Frontal cortex (tissue), 4 donors: ENCODE measurements around the gene SARDH. TPM values are rescaled to one million over a fixed set of nuclear protein-coding genes. Genes with fewer than 3 reads are reported as not detected.

Experiments
- DNase-seq, 2 donors: peaks; one replicate each; pipeline ENCODE4 v3.0.0; 2012; ENCODE audit warnings: low spot score in 2 of 2
- FAIRE-seq: peaks from 2 replicates; lab custom pipeline; 2012; peaks lifted over from hg19 to GRCh38; lab: Jason Lieb, UNC
- total RNA-seq: library from RNA; depleted of rRNA; stranded (reverse); fragments of >200 nt; gene quantifications from one replicate; pipeline ENCODE4 v1.2.3, GENCODE V29; 2014
- donor health status: control.
- donor health status: control.
- donor health status: control.

The SARDH gene
- total RNA-seq, 1 donor from 2014 or later, result 1.6 TPM

DNA sequence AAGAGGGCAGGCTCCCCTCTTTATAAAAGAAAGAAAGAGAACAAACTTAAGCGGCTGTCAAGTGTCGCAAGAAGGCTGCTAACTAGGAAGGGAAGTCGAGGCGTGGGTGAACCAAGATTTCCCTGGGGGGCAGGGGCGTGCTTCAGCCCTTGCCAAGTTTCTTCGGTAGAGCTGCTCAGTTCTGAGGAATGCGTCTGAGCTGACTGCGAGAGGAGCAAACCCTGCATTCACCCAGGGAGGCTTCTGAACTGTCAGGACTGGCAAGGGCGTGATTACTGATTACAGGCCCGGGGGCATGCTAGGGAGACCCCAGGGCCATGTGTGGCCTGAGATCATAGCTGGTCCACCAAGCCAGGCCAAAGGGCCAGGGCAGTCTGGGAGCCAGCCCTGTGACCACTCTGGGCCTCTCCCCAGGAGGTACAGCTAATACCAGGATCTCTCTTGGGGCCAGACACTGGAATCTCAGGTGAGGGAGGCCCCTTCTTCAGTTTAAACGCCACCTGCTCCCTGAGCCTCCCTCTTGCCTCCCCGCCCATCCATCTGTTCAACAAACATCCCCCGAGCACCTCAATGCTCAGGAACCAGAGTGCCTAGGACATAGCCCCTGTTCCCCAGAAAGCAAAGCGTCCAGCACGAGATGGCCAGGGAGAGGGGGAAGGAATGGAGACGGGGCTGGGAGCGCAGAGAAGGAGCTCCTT lies 30.9 kb downstream of the SARDH start:
- DNase-seq (no peak), FAIRE-seq (no peak)

DNA sequence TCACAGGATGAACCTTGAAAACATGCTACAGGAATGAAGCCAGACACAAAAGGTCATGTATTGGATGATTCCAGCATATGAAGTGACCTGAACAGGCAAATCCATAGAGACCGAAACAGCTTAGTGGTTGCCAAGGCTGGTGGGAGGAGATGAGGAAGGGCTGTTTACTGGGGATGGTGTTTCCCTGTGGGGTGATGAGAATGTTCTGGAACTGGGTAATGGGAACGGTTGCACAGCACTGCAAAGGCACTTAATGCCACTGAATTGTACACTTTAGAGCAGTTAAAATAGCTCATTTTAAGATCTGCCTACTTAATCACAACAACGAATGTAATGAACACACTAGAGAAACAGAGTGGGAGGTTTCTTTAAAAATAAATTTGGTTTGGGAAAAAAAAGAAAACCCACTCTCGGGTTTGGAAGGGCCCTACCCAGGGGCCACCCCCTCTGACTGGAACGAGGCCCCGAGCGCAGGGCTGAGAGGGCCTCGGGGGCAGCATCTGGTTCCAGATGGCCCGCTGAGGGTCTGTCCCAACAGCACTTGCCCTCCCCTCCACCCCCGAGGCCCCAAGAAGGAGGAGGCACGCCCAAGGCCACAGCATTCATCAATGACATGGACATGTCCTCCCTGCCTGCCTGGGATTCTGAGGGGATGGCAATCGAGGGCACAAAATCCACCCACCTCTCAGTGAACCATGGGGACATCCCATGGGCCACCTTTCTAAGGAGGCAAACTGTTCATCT lies 31.7 kb downstream of the SARDH start:
- no peak for FAIRE-seq

DNA sequence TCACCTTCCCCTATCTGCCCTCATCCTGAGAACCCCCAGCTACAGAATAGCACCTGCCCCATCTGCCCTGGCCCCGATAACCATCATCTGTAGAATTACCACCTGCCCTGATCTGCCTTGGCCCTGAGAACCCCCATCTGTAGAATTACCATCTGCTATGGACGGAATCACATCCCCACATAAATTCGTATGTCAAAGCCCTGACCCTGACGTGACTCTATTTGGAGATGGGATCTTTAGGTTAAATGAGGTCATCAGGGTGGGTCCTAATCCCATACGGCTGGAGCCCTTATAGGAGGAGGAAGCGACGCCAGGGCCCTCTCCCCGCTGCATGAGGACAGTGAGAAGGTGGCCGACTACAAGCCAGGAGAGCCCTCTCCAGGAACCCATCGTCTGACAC lies 32.6 kb downstream of the SARDH start:
- DNase-seq, result no peak
- FAIRE-seq, result no peak

More for the DNA sequence above, 31.7 kb downstream of the SARDH start:
- no peak for DNase-seq

DNA sequence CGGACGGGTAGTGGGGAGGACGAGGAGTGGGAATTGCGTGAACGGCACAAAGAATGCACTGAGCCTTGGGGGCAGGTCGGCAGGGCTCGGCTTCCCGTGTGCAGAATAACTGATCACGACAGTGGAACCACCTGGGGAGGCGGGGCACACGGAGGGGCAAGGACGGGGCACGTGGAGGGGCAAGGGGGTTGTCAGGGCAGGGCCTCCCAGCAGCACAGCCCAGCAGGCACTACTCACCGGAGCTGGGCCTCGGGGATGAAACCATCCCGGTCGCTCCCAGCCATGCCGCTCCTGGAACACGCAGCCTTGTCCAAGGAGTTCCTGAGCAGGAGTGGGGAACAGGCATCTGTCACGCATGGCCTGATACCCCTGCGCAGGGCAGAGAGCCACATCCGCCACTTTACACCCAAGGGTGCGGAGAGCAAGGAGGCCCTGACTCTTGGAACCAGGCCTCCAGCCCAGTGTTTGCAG lies 33.4 kb downstream of the SARDH start:
- DNase-seq (no peak), FAIRE-seq (no peak)

DNA sequence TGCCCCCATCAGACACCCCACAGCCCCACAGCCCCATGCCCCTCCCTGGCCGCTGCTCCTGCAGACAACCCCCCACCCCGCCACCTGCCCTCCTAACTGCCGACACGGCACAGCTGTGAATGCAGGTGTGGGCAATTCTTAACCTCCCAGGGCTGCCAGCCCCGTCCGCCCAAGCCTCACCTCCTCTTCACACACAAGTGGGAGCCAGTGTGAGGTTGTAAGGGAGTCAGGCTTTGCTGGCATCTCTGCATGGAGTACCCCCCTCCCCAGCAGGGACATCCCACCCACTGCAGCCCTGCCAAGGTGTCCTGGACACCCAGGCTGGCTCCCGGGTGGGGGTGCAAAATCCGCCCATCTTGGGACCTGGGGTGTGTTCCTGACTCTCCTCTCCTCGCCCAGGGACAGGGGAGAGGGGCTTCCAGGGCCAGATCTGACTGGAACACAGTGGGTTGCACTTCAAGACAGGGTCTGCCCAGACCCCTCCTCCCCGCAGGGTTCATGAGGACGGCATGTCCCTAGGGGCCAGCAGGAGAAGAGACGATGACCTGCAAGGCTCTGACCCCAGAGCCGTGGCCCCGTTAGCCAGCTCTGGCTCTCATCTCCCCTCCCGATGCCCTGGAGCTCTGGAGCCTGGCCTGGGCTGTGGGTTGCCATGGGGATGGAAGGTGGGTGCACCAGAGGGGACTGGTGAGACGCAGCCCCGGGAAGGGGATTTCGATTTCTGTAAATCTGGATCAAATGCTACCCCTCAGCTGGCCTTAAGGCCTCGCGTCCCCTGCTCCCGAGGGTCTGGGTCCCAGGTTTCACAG lies 34.4 kb downstream of the SARDH start:
- FAIRE-seq (no peak), DNase-seq (no peak)

DNA sequence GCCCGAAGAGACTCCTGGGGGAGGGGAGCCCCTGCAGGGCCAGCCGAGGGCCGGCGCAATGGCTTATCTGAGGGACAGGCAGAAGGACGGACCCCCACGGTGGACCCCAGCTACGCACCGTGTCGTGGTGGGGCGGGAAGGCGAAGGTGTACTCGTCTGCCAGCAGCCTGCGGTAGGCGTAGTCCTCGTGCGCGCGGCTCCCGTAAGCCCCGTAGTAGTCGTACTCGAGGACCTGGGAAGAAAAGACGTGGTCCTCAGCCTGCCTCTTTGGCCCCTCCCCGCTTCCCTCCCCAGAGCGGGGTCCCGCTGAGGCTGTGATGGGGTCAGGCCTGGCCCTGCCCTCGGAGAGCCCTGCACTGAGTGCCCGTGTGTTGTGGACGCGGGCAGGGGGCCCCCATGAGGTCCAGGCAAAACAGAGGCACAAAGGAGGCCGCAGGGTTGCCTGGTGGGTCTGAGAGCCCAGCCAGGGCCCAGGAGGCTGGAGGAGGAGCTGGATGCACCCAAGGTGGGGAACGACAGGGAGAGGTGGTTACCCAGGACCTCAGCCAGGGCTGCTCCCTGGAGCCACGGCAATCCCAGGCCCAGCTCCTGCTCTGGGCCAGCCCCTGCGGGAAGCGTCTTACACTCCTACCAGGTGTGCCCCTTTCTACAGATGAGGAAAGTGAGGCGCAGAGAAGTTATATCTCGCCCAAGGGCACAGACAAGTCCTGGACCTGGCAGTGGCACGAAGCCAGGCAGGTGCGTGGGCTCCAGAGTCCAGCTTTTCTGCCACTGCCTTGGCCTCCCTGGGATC lies 35.2 kb downstream of the SARDH start:
- DNase-seq (no peak), FAIRE-seq (no peak)

DNA sequence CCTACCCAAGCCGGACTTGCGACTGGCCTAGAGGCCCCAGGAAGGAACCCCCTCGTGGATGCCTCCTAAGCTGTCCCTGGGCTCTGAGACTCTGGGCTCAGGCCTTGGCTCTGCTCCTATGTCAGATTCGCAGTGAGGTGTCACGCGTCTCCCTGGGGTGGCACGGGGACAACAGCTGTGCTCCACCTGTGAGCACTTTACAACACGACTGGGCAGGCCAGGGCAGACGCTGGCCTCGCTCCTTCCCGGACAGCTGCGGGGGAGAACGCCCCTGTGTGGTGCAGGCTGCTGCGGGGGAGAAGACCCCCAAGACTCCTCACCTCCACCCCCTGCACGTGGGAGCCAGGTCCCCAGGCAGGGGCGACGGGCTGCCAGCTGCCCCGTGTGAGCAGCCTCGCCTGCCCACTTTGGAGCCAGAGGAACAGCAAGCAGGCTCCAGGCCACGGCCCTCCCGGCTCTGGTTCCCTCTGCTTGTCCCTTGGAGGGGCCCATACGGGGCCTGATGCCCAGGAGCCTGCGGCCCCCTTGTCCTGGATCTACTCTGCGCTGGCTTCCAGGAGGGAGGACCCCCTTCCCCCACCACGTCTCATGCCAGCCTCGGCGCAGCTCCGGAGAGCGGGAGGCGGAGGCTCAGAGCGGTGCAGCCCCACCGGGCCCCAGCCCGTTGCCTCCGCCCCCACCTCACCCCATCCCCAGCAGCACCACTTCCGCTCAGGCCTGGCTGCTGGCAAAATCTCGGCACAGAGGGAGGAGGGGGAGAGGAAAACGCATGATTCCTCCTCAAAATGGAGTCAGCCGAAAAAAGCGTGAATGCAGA lies 36.0 kb downstream of the SARDH start:
- FAIRE-seq (no peak), DNase-seq (no peak)

DNA sequence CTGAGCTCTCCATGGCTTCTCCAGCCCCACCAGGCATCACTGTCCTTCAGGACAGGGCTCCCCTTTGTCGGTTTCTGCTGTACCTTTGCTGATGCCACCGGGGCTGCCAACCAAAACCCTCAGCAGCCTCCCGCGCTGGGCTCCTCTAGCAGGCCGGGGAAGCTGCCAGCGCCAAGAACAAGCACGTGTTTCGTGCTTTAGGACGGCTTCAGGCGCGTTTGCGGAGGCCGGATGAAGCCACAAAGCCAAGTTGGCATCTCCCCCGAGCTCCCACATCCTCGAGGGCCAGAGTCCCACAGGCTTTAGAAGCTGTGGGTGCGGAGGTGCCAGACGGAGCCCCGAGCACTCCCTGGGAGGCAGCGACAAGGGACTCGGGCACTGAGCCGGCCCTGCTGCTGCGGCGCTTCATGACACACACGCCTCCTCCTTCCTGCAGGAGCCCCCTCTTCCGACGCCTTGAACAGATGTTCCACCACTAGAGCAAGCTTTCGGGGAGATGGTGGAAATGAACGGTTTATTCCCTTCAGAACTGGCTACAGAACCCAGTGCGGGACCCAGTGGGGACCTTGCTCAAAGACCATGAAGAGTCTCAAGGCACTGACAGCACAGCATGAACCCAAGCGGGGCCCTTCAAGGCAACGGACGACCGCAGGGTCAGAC lies 36.7 kb downstream of the SARDH start:
- FAIRE-seq, result no peak

DNA sequence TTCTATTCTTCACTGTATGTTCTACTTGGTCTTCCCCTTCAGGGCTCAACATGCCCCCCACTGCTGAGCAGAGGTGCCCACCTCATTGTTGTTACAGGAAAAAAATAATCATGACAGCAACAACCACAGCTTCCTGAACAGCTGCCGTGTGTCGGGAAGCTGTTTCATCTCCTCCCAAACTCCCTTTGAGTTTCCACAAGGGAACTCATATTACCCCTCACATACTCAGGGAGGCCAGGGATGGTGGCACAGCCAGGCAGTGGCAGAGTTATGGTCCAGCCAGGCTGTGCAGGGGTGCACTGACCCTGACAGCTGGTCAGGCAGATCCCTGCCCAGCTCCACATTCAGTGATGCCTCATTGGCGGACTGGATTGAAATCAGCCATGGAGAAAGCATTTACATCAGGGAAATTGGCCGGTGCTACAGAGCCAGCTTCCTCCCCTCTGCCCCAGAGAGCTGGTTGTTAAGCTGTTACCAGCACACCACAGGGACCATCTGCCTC lies 37.3 kb downstream of the SARDH start:
- DNase-seq, result no peak
- no peak for FAIRE-seq

More for the DNA sequence above, 36.7 kb downstream of the SARDH start:
- no peak for DNase-seq

DNA sequence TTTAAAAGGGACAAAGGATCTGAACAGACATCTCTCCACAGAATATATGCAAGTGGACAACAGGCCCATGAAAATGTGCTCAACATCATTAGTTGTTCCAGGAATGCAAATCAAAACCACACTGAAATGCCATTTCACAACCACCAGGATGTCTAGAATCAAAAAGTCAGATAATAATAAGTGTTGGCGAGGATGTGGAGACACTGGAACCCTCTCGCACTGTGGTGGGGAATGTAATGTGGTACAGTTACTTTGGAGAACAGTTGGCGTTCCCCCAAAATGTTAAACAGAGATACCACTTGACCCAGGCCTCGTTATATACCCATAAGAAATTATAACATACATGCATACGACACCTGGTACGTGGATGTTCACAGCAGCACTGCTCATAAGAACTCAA lies 38.6 kb downstream of the SARDH start:
- FAIRE-seq, result no peak
- no peak for DNase-seq

DNA sequence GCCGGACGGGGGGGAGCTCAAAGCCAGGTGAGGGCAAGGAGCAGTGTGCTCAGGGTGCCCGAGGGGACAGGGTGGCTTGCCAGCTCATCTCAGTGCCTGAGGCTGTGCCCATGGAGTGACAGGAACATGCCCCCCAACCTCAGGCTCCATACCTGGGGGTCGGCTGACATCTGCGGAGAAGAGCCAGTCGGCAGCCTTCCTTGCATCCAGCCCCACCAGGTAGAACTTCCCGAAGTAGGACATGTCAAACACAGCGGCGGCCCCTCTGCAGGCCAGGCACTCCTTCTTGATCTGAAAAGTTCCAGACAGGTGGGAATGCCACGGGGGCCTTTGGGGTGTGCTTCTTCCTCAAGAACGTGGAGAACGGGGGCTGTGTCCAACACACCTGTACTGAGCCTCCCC lies 42.1 kb downstream of the SARDH start:
- DNase-seq (no peak), FAIRE-seq (no peak)

DNA sequence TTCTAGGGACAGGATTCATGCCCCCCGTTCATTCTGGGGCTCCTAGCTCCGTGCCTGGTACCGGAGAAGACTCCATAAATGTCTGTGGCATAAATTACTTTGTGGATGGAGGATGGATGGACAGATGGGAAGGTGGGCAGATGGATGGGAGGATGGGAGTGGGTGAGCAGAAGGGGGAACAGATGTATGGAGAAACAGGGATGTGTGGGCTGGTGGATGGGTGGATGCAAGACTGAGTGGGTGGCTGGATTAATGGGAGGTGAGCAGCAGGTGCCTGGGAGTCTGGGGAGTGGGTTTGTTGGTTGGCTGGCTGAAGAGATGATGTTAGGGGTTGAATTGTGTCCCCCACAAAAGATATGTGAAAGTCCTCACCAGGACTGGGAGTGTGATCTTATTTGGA lies 43.5 kb downstream of the SARDH start:
- FAIRE-seq (no peak), DNase-seq (no peak)

DNA sequence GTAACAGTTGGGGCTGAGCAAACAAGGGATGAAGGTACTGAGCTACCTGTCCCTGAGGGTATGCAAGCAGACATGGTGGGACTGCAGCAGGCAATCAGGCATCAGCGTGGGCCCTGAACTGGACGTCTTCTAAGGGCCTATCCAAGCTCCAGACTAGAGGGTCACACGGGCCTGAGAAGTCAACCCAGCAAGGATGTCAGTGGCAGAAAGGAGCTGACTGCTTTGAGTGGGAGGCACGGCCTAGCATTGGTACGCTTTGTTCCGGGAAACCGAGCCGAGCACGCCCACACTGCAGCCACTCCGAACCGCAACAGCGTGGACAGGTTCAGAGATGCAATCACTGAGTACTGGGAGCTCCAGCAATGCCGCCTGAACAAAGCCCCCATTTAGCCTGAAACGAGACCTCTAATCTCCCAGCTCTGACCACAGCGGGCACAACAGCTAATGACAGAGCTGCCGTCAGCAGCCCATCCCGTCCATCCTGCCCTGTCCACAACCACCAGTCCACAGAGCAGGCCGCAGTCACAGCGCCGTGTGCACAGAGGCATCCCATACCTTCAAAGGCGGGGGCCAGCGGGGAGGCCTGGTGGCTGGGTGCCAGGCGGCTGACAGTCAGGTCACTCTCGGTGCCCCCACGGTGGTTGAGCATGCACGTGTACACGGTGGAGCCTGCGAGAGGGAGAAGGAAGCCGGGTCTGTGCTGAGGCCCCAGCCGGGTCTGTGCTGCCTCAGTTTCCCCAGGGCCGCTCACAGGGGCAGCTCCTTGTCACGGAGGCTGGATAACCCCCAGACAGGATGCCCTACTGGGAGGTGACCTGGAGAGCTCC lies 44.2 kb downstream of the SARDH start:
- FAIRE-seq (no peak), DNase-seq (no peak)

DNA sequence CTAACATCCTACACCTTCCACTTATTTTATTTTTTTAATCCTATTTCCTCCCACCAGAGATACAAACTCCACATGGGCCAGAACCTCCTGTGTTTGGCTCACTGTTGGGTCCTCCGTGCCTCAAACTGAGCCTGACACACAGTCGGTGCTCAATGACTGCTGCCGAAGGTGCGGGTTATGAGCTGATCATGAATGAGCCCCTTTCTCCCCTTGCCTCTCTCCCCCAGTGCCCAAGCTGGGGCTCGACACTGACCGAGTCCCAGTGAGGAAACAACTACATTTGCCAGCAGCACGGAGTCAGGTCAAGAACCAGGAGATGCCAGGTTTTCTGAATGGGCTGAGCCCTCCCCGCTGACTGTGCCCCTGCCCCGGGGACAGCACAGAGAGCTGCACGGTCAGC lies 45.0 kb downstream of the SARDH start:
- DNase-seq, result no peak
- no peak for FAIRE-seq

DNA sequence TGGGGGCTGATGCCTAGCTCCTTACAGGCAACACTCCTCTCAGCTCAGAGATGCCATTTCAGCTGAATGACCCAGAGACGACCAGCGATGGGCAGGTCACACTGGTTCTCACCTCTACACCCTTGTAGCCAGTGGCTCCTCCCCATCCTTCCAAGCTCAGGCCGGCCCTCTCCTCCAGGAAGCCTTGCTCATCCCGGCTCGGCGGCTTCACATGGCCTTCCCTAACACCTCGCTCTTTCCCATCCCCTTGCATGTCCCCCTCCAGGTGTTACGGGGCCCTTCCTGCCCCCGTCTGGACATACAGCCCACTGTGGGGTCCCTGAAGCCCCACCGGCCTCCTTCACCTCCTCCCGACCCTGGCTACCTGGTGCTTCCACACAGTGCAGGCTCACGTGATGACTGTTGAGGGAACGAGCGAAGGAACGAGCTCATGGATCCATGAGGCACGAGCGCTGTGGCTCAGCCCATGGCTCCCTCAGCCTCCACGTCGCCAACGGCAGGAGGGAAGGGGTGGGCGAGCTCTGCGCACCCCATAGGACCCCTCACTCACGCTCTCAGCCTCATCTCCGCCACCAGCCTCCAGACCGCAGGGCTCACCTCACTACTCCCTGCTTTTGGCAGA lies 45.7 kb downstream of the SARDH start:
- FAIRE-seq (no peak), DNase-seq (no peak)

DNA sequence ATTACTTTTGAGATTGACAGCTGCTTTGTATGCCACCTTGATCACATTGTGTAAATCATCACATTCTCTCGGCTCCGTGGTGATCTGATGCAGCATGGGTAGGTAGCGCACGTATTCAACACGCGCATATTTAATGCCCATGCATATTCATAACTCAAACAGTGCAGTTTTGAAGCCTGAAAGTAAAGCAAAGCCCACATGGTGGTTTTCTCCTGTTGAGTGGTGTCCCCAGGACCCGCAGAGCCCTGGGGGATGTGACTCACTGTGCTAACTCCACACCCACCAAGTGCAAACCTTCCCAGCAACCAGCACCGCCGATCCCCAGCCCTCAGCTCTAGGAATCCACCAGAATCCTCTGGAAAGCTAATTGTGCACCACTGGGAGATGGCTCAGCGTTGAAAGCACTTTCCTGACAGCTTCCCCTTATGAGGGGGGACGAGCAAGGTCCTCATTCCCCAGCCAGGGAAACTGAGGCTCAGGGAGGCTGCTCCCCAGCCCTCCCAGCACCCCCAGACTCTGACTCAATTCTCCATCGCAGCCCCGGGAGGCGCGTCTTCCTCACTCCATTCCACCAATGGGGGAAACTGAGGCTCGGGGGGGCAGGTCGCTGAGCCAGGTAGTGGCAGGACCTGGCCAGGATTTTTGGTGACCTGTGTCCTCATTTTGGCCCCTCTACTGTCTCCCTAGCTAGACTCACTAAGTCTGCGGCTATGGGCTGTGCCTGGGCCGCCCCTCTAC lies 46.4 kb downstream of the SARDH start:
- FAIRE-seq (no peak), DNase-seq (no peak)
